Measurements from ENCODE around the gene ARHGAP5.
"Not testable (repeated sequence)": the region's sequence is repeated elsewhere in the genome, so short reads cannot be mapped to it uniquely, and the experiment has no call there.

The ARHGAP5 gene

GRCh38 chr14:32121536-32121935, 44.4 kb downstream of the ARHGAP5 start:
- DNase-seq (ENCODE audit: low spot score), result no peak

GRCh38 chr14:32121948-32122347, 44.8 kb downstream of the ARHGAP5 start:
- DNase-seq (ENCODE audit: low spot score), result no peak

GRCh38 chr14:32126899-32127730, 50.0 kb downstream of the ARHGAP5 start:
- not testable (repeated sequence) for DNase-seq (ENCODE audit: low spot score)

GRCh38 chr14:32127731-32128654, 50.9 kb downstream of the ARHGAP5 start:
- not testable (repeated sequence) for DNase-seq (ENCODE audit: low spot score)

GRCh38 chr14:32128703-32129102, 51.6 kb downstream of the ARHGAP5 start:
- DNase-seq (ENCODE audit: low spot score), result no peak

GRCh38 chr14:32129124-32129523, 52.0 kb downstream of the ARHGAP5 start:
- no peak for DNase-seq (ENCODE audit: low spot score)

- DNase-seq (ENCODE audit: low spot score), result not testable (repeated sequence)
Measured at GRCh38 chr14:32131689-32132088, 54.6 kb downstream of the ARHGAP5 start.

GRCh38 chr14:32134448-32135097, 57.5 kb downstream of the ARHGAP5 start:
- no peak for DNase-seq (ENCODE audit: low spot score)

GRCh38 chr14:32136027-32136825, 59.1 kb downstream of the ARHGAP5 start:
- DNase-seq (ENCODE audit: low spot score), result no peak

GRCh38 chr14:32137313-32137712, 60.2 kb downstream of the ARHGAP5 start:
- DNase-seq (ENCODE audit: low spot score), result no peak

- DNase-seq (ENCODE audit: low spot score), result no peak
Measured at GRCh38 chr14:32137892-32138291, 60.8 kb downstream of the ARHGAP5 start.

GRCh38 chr14:32142341-32142740, 65.2 kb downstream of the ARHGAP5 start:
- no peak for DNase-seq (ENCODE audit: low spot score)

GRCh38 chr14:32142754-32143437, 65.8 kb downstream of the ARHGAP5 start:
- no peak for DNase-seq (ENCODE audit: low spot score)

GRCh38 chr14:32150392-32150791, 73.3 kb downstream of the ARHGAP5 start:
- DNase-seq (ENCODE audit: low spot score), result no peak

- DNase-seq (ENCODE audit: low spot score), result no peak
Measured at GRCh38 chr14:32166029-32166428, 88.9 kb downstream of the ARHGAP5 start.

GRCh38 chr14:32166924-32167323, 89.8 kb downstream of the ARHGAP5 start:
- DNase-seq (ENCODE audit: low spot score), result no peak

GRCh38 chr14:32167907-32168306, 90.8 kb downstream of the ARHGAP5 start:
- no peak for DNase-seq (ENCODE audit: low spot score)

- no peak for DNase-seq (ENCODE audit: low spot score)
Measured at GRCh38 chr14:32169191-32169590, 92.1 kb downstream of the ARHGAP5 start.

GRCh38 chr14:32171469-32171868, 94.4 kb downstream of the ARHGAP5 start:
- no peak for DNase-seq (ENCODE audit: low spot score)

- DNase-seq (ENCODE audit: low spot score), result no peak
Measured at GRCh38 chr14:32183151-32184058, 106.3 kb downstream of the ARHGAP5 start.

Measured in germinal center (tissue), 1 donor.